Activated B cell treated with CpG ODN at 0.5 μM for 24 hours (primary cell): ENCODE data around the gene MTMR10. TPM values are rescaled to one million over a fixed set of nuclear protein-coding genes. Genes with fewer than 3 reads are reported as not detected.

ENCODE experiments used
- ATAC-seq: fragments of 200-7000 bp; cut with Tn5 transposase; one replicate; pipeline ENCODE4 v1.10.0; 2021; ENCODE audit warnings: low read depth, mild to moderate bottlenecking, moderate library complexity
- CTCF ChIA-PET: fragments of 350-600 bp; sonication (Branson Sonifier 250); formaldehyde crosslinking; loops from one replicate; lab custom pipeline; 2021; ENCODE audit warnings: antibody characterized with exemption; lab: Charles Lee
- POLR2A ChIA-PET: fragments of 350-600 bp; sonication (Branson Sonifier 250); formaldehyde crosslinking; loops from one replicate; lab custom pipeline; 2021; ENCODE audit warnings: antibody characterized with exemption; lab: Charles Lee
- DNase-seq: peaks from one replicate; pipeline ENCODE4 v3.0.0; 2022
- H3K27ac Mint-ChIP-seq: one replicate; pipeline ENCODE4 v1.8.0; 2020; ENCODE audit warnings: mixed read lengths
- H3K27me3 Mint-ChIP-seq: one replicate; pipeline ENCODE4 v1.8.0; 2021; ENCODE audit warnings: mixed read lengths
- H3K36me3 Mint-ChIP-seq: one replicate; pipeline ENCODE4 v1.8.0; 2021; ENCODE audit warnings: low read depth, mixed read lengths
- H3K4me1 Mint-ChIP-seq: one replicate; pipeline ENCODE4 v1.8.0; 2021; ENCODE audit warnings: mixed read lengths
- H3K4me3 Mint-ChIP-seq: one replicate; pipeline ENCODE4 v1.8.0; 2020; ENCODE audit warnings: mild to moderate bottlenecking, mixed read lengths
- H3K9me3 Mint-ChIP-seq: one replicate; pipeline ENCODE4 v1.8.0; 2020; ENCODE audit warnings: mixed read lengths
- CTCF ChIP-seq: fragments of 200-600 bp; IDR thresholded peaks from one replicate; pipeline ENCODE4 v1.8.0; 2022; ENCODE audit warnings: antibody characterized with exemption, mild to moderate bottlenecking
- intact Hi-C: fragments of 100-400 bp; cut with micrococcal nuclease; formaldehyde crosslinking; loops from one replicate; pipeline ENCODE4 v1.15.1; 2024
- total RNA-seq: library from RNA; stranded (reverse); gene quantifications from 2 replicates; pipeline ENCODE4 v1.2.3, GENCODE V29; 2022

Gene MTMR10
- total RNA-seq, 1 donor from 2014 or later, result 42.5 TPM

GRCh38 chr15:30895461-30896210, 95.8 kb downstream of the MTMR10 start:
- POLR2A ChIA-PET, result no interaction called here
- Mint-ChIP-seq H3K4me1 (peaks cover 6% of the 10 kb centered on the region), H3K9me3 (no peaks in the 10 kb centered on the region), H3K27me3 (no peaks in the 10 kb centered on the region), H3K36me3 (no peaks in the 10 kb centered on the region), H3K4me3 (no peak overlapping the region), H3K27ac (no peak overlapping the region)
- CTCF ChIA-PET, result interaction anchor here (0.7 to 2.5 kb wide), 2 partner anchors 233 to 595 kb away, joined by 3 to 23 read pairs; no protein-coding TSS in a partner anchor
- no peak for TF ChIP-seq CTCF
- DNase-seq (no peak), ATAC-seq (no peak)
- intact Hi-C loops, result no loop called here

- ChIA-PET CTCF (no interaction called here), POLR2A (no interaction called here)
- Mint-ChIP-seq H3K4me1 (peaks cover under 1% of the 10 kb centered on the region), H3K36me3 (no peaks in the 10 kb centered on the region), H3K9me3 (no peaks in the 10 kb centered on the region), H3K27ac (no peak overlapping the region), H3K4me3 (no peak overlapping the region), H3K27me3 (peaks cover 2% of the 10 kb centered on the region)
- TF ChIP-seq CTCF, result no peak
- DNase-seq, result no peak
- intact Hi-C loops, result no loop called here
- no peak for ATAC-seq
Observed at GRCh38 chr15:30889196-30889595, 102.2 kb downstream of the MTMR10 start.

Other genes starting within 250 kb of the MTMR10 start
- 16.2 and 20.8 TPM in 2 replicates for gene FAN1, start 87.7 kb downstream of the MTMR10 start, total RNA-seq
- gene TRPM1, start 110.1 kb upstream of the MTMR10 start, total RNA-seq, result 0.05 TPM in 1 of 2 replicates, not detected in the other